ENCODE data around the gene LMF1. TPM values are rescaled to one million over a fixed set of nuclear protein-coding genes. Genes with fewer than 3 reads are reported as not detected.

Gene LMF1
- total RNA-seq, 1 donor from 2014 or later, result 36.1 TPM

- H3K27me3 Mint-ChIP-seq, result no peaks in the 10 kb centered on the region
- H3K36me3 Mint-ChIP-seq (ENCODE audit: low read depth), result peaks cover 19% of the 10 kb centered on the region
- ChIA-PET POLR2A (no interaction called here), CTCF (no interaction called here)
- no peak overlapping the region for H3K27ac Mint-ChIP-seq
- no peak for ATAC-seq (ENCODE audit: low read depth)
- intact Hi-C loops (cut with micrococcal nuclease), result no loop called here
- peaks cover 6% of the 10 kb centered on the region for H3K4me1 Mint-ChIP-seq
- TF ChIP-seq CTCF (IDR thresholded peaks at IDR 0.05), result no peak
- no peak overlapping the region for H3K4me3 Mint-ChIP-seq
- H3K9me3 Mint-ChIP-seq, result no peaks in the 10 kb centered on the region
- DNase-seq, result no peak
Observed at GRCh38 chr16:869823-870641, 100.8 kb downstream of the LMF1 start.

GRCh38 chr16:868846-869822 lies 101.7 kb downstream of the LMF1 start:
- peaks cover 6% of the 10 kb centered on the region for H3K4me1 Mint-ChIP-seq
- peaks cover 17% of the 10 kb centered on the region for H3K36me3 Mint-ChIP-seq (ENCODE audit: low read depth)
- H3K4me3 Mint-ChIP-seq, result no peak overlapping the region
- DNase-seq, result no peak
- no peaks in the 10 kb centered on the region for H3K27me3 Mint-ChIP-seq
- no peak for TF ChIP-seq CTCF (IDR thresholded peaks at IDR 0.05)
- ChIA-PET CTCF (no interaction called here), POLR2A (no interaction called here)
- intact Hi-C loops (cut with micrococcal nuclease), result no loop called here
- no peak overlapping the region for H3K27ac Mint-ChIP-seq
- H3K9me3 Mint-ChIP-seq, result no peaks in the 10 kb centered on the region
- no peak for ATAC-seq (ENCODE audit: low read depth)

- H3K27ac Mint-ChIP-seq, result no peak overlapping the region
- no peaks in the 10 kb centered on the region for H3K9me3 Mint-ChIP-seq
- no peak for ATAC-seq (ENCODE audit: low read depth)
- TF ChIP-seq CTCF (IDR thresholded peaks at IDR 0.05), result no peak
- ChIA-PET POLR2A (no interaction called here), CTCF (no interaction called here)
- H3K36me3 Mint-ChIP-seq (ENCODE audit: low read depth), result peaks cover 12% of the 10 kb centered on the region
- no peak for DNase-seq
- no peaks in the 10 kb centered on the region for H3K27me3 Mint-ChIP-seq
- intact Hi-C loops (cut with micrococcal nuclease), result no loop called here
- no peak overlapping the region for H3K4me3 Mint-ChIP-seq
- H3K4me1 Mint-ChIP-seq, result peaks cover 9% of the 10 kb centered on the region
Observed at GRCh38 chr16:868386-868755, 102.4 kb downstream of the LMF1 start.

- TF ChIP-seq CTCF (IDR thresholded peaks at IDR 0.05), result no peak
- Mint-ChIP-seq H3K36me3 (ENCODE audit: low read depth) (peaks cover 12% of the 10 kb centered on the region), H3K9me3 (no peaks in the 10 kb centered on the region), H3K4me3 (no peak overlapping the region), H3K27me3 (no peaks in the 10 kb centered on the region), H3K4me1 (peaks cover 7% of the 10 kb centered on the region), H3K27ac (no peak overlapping the region)
- no peak for DNase-seq
- intact Hi-C loops (cut with micrococcal nuclease), result no loop called here
- CTCF ChIA-PET, result no interaction called here
- POLR2A ChIA-PET, result no interaction called here
- ATAC-seq (ENCODE audit: low read depth), result no peak
Observed at GRCh38 chr16:867421-868385, 103.1 kb downstream of the LMF1 start.
